Panc1 (cell line): Measurements from ENCODE around the gene TCAF2. TPM values are rescaled to one million over a fixed set of nuclear protein-coding genes. Genes with fewer than 3 reads are reported as not detected.
"Not testable (repeated sequence)": the region's sequence is repeated elsewhere in the genome, so short reads cannot be mapped to it uniquely, and the experiment has no call there.

Experiments
- ATAC-seq: fragments of 200-7000 bp; cut with Tn5 transposase; 2 replicates; pipeline ENCODE4 v1.9.1; 2020; ENCODE audit warnings: mild to moderate bottlenecking, moderate library complexity
- Bru-seq: library from RNA; stranded (reverse); fragments of 400-500 nt; gene quantifications from one replicate; lab custom pipeline; 2021; lab: Mats Ljungman, UMichigan
- BruChase-seq, 2 experiments: library from RNA; stranded (reverse); fragments of 400-500 nt; gene quantifications; one replicate each; lab custom pipeline; 2021; lab: Mats Ljungman, UMichigan
- BruUV-seq: library from RNA; stranded (reverse); fragments of 400-500 nt; replicated peaks from 2 replicates; lab custom pipeline; 2021; lab: Mats Ljungman, UMichigan
- CTCF ChIA-PET: fragments of 300-600 bp; sonication (Branson Sonifier 250); formaldehyde crosslinking; loops from one replicate; lab custom pipeline; 2022; ENCODE audit warnings: antibody characterized with exemption; lab: Charles Lee
- POLR2A ChIA-PET: fragments of 300-600 bp; sonication (Branson Sonifier 250); formaldehyde crosslinking; loops from one replicate; lab custom pipeline; 2022; ENCODE audit warnings: antibody characterized with exemption; lab: Charles Lee
- DNase-seq: peaks from one replicate; pipeline ENCODE4 v3.0.0-alpha.2; 2010; ENCODE audit warnings: low read depth, low spot score
- H3K27ac ChIP-seq: 2 replicates; pipeline ENCODE4 v1.5.1; 2011; ENCODE audit warnings: mild to moderate bottlenecking, low read length, inconsistent platforms
- H3K27me3 ChIP-seq: fragments of 200-500 bp; sonication (Bioruptor generic); 2 replicates; pipeline ENCODE4 v1.6.0; 2014; ENCODE audit warnings: low read length, inconsistent platforms; ENCODE audit not compliant: control insufficient read depth, insufficient read depth
- H3K36me3 ChIP-seq: fragments of 200-500 bp; sonication (Bioruptor generic); 2 replicates; pipeline ENCODE4 v1.5.1; 2014; ENCODE audit warnings: inconsistent platforms, mild to moderate bottlenecking, low read length, moderate library complexity; ENCODE audit not compliant: control insufficient read depth, insufficient read depth
- H3K4me1 ChIP-seq: 2 replicates; pipeline ENCODE4 v1.5.1; 2011; ENCODE audit warnings: inconsistent platforms, mild to moderate bottlenecking, low read length, moderate library complexity; ENCODE audit not compliant: control insufficient read depth, insufficient read depth
- H3K4me3 ChIP-seq, 2 experiments: 2 replicates each; pipeline ENCODE4 v1.5.1; 2011 to 2012; ENCODE audit warnings: low read depth in 2 of 2, low read length in 2 of 2, mild to moderate bottlenecking in 2 of 2, inconsistent platforms in 1 of 2, moderate library complexity in 1 of 2
- H3K9me3 ChIP-seq: fragments of 200-500 bp; sonication (Bioruptor generic); 2 replicates; pipeline ENCODE4 v1.5.1; 2014; ENCODE audit warnings: low read depth, mild to moderate bottlenecking, inconsistent platforms, low read length, moderate library complexity; ENCODE audit not compliant: control insufficient read depth, insufficient read depth
- in situ Hi-C: cut with HindIII; loops from 2 replicates; pipeline ENCODE4 v1.10.0; 2016; ENCODE audit warnings: low sequenced_read_pairs, low pct_unique_long_range_greater_than_20kb
- intact Hi-C: fragments of 100-400 bp; cut with micrococcal nuclease; formaldehyde crosslinking; loops from one replicate; pipeline ENCODE4 v1.10.0; 2022; ENCODE audit not compliant: unreplicated experiment
- long read RNA-seq: library from polyadenylated mRNA; unstranded; transcript quantifications from one replicate; pipeline ENCODE4 v2.0.0, GENCODE V29; 2021; ENCODE audit not compliant: unreplicated experiment
- polyA plus RNA-seq: library from polyadenylated mRNA; unstranded; fragments of >200 nt; gene quantifications from one replicate; pipeline ENCODE4 v1.2.1, GENCODE V29; 2012; ENCODE audit warnings: missing spikeins; ENCODE audit not compliant: insufficient read length
- total RNA-seq: library from RNA; stranded (reverse); gene quantifications from one replicate; pipeline ENCODE4 v1.2.1, GENCODE V29; 2021; ENCODE audit not compliant: unreplicated experiment

The TCAF2 gene
- total RNA-seq (0.28 TPM), Bru-seq, nascent RNA (percentile 11 among the genes with signal in this experiment), BruChase-seq, experiment 1, labeled RNA remaining after a 2-hour chase (percentile 12 among the genes with signal in this experiment), BruChase-seq, experiment 2, labeled RNA remaining after a 6-hour chase (percentile 17 among the genes with signal in this experiment)
- 0.68 TPM for polyA plus RNA-seq
- long read RNA-seq: 0 reads

DNA sequence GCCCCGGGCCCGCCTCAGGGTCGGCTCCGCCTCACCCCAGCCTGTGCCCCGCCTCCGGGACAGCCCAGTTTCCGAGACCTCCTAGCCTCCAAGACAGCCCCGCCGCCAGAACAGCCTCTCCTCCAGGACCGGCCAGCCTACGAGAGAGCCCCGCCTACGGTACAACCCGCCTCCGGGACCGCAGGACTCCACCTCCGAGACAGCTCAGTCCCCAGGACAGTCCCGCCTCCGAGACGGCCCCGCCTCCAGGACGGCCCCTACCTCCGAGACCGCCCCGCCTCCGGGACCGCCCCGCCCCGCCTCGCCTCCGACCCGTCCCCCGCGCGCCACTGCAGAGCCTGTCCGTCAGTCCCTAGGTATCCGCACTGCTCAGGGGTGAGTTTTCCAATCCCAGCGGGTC is at the start of gene TCAF2:
Gene TCAF2 (plus strand): TSS at position 329 of the 400 bp plus-strand sequence.
- ATAC-seq: peak; percentile 98
- in situ Hi-C loops, DNase-seq, CTCF ChIA-PET, H3K27me3 ChIP-seq, H3K27ac ChIP-seq, H3K4me3 ChIP-seq, H3K9me3 ChIP-seq, H3K36me3 ChIP-seq, POLR2A ChIA-PET, BruUV-seq, intact Hi-C loops, H3K4me1 ChIP-seq: not testable (repeated sequence)

DNA sequence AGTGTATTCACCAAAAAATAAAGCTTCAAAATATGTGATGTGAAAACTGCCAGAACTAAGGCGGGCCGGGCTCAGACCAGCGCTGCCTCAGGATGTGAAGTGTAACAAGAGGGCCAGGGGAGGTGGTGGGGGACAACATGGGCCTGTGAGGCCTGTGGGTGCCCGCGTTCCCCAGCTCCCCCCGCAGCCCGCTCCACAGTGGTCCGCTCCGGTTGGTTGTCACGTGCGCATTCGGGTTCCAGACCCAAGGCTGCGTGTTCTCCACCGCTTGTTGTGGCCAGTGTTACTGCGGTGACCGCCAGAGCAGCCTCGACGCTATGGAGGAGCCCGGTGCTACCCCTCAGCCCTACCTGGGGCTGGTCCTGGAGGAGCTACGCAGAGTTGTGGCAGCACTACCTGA is 49.3 kb upstream of the TCAF2 start, which contains the start of gene CTAGE15:
Gene CTAGE15 (plus strand): TSS at position 301 of the 400 bp plus-strand sequence. CDS start 17 bp downstream, at position 318.
- intact Hi-C loops, BruUV-seq, in situ Hi-C loops, H3K36me3 ChIP-seq, H3K4me3 ChIP-seq, POLR2A ChIA-PET, ATAC-seq, H3K9me3 ChIP-seq, CTCF ChIA-PET, H3K27me3 ChIP-seq, H3K4me1 ChIP-seq, H3K27ac ChIP-seq, DNase-seq: not testable (repeated sequence)

DNA sequence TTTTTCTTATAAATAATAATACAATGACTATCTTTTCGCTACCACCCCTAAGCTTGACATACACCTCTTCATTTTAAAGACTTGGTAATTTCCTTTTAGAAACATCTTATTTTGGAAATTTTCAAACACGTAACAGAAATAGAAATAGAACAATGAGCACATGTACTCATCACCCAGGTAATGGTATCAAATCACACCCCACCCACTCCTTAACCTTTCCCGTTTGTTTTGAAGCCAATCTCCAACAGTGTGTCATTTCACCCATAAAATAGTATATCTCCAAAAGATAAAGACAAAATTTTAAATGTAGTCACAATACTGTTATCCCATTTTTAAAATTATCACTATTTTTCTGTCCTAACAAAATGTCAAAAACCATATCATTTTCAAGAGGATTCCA is 32.6 kb upstream of the TCAF2 start:
- H3K36me3 ChIP-seq, H3K9me3 ChIP-seq, DNase-seq, H3K27me3 ChIP-seq, CTCF ChIA-PET, POLR2A ChIA-PET, BruUV-seq, intact Hi-C loops, H3K27ac ChIP-seq, H3K4me3 ChIP-seq, ATAC-seq, in situ Hi-C loops, H3K4me1 ChIP-seq: not testable (repeated sequence)

DNA sequence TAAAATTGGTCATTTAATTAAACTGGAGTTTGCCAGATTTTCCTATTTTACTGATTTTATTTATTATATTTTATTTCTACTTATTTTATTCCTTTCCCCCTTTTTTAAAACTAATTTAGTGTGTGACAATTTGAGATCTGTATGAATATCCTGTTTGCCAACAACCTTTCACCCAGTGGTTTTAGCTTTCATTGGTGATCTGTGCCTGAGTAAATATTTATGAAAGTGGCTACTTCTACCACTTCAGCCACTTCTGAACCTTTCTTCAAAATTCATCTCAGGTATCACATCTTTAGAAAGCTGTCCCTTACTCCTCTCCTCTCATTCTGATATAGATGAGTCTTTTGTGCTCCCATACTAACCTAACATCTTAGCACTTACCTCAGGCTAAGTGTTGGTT is 30.9 kb upstream of the TCAF2 start:
- H3K27ac ChIP-seq, H3K36me3 ChIP-seq, ATAC-seq, BruUV-seq, H3K4me1 ChIP-seq, H3K27me3 ChIP-seq, in situ Hi-C loops, intact Hi-C loops, DNase-seq, POLR2A ChIA-PET, H3K9me3 ChIP-seq, CTCF ChIA-PET, H3K4me3 ChIP-seq: not testable (repeated sequence)

DNA sequence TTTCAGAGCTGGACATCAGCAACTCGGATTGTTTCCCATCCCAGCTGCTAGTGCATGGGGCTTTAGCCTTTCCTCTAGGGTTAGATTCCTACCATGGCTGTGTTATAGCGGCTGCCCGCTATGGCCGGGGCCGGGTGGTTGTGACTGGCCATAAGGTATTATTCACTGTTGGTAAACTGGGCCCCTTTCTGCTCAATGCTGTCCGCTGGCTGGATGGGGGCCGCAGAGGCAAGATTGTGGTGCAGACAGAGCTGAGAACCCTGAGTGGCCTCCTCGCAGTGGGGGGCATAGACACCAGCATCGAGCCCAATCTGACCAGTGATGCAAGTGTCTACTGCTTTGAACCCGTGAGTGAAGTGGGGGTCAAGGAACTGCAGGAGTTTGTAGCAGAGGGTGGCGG is 22.7 kb upstream of the TCAF2 start:
- POLR2A ChIA-PET, H3K27ac ChIP-seq, H3K36me3 ChIP-seq, ATAC-seq, in situ Hi-C loops, H3K27me3 ChIP-seq, CTCF ChIA-PET, intact Hi-C loops, DNase-seq, H3K9me3 ChIP-seq, H3K4me1 ChIP-seq, H3K4me3 ChIP-seq, BruUV-seq: not testable (repeated sequence)

DNA sequence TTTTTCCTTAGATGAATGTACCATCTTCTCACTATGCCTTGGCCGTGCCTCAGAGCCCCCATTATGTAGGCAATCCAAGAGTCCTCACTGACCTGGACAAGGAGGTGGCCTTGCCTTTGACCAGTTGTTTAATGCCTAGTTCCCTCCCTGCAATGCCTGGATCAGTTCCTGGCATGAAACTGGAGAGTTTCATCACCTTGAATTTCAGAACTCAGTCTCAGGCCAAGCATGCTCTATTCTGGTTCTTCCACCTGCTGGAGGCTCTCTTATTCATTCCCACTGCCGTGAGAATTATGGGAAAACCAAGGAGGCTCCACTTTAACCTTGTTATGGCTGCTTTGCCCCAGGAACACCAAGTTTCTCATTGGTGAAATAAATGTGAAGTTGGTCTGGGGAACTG is 17.2 kb upstream of the TCAF2 start:
- CTCF ChIA-PET, BruUV-seq: not testable (repeated sequence)

DNA sequence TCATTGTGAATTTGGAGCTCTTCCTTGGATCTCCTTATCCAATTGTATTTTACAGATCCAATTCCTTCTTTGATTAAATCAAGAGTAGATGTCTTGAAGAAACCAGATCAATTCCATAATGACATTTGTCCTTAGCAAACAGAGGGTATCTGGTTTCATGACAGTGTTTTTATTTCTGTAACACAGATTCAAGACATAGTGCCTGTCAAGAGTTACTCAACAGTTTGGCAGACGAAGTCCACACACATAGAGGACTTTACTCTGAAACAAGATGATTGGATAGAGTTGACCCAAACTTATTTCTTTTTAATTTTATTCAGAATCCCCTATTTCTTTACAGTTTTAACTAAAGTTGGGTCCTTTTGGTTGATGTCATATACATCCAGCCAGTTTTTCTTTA is 14.7 kb upstream of the TCAF2 start:
- H3K27ac ChIP-seq, CTCF ChIA-PET, DNase-seq, H3K4me3 ChIP-seq, ATAC-seq, in situ Hi-C loops, POLR2A ChIA-PET, H3K9me3 ChIP-seq, H3K36me3 ChIP-seq, H3K4me1 ChIP-seq, intact Hi-C loops, H3K27me3 ChIP-seq: not testable (repeated sequence)
- TSS peak; percentile 60 for BruUV-seq

More for the DNA sequence above, 17.2 kb upstream of the TCAF2 start:
- H3K4me3 ChIP-seq, intact Hi-C loops, in situ Hi-C loops, H3K27me3 ChIP-seq, ATAC-seq, POLR2A ChIA-PET, H3K4me1 ChIP-seq, H3K36me3 ChIP-seq, H3K9me3 ChIP-seq, H3K27ac ChIP-seq, DNase-seq: not testable (repeated sequence)
